Lower leg skin (tissue), 4 donors: ENCODE data around the gene FZR1. TPM values are rescaled to one million over a fixed set of nuclear protein-coding genes. Genes with fewer than 3 reads are reported as not detected.

ENCODE experiments used
- DNase-seq, 2 donors: peaks; one replicate each; pipeline ENCODE4 v3.0.0-alpha.2; 2019; ENCODE audit warnings: low spot score in 2 of 2
- H3K4me3 ChIP-seq: fragments of 200-600 bp; sonication (generic); 2 replicates; pipeline ENCODE4 v1.5.1; 2017; ENCODE audit warnings: mild to moderate bottlenecking, low read depth; ENCODE audit not compliant: poor library complexity, severe bottlenecking
- CTCF ChIP-seq, 3 donors: fragments of 450-650 bp; IDR thresholded peaks; one replicate each; pipeline ENCODE4 v1.5.1; 2016; ENCODE audit warnings: antibody characterized with exemption in 3 of 3, mild to moderate bottlenecking in 3 of 3, moderate library complexity in 2 of 3
- POLR2A ChIP-seq, 2 donors: fragments of 450-650 bp; IDR thresholded peaks; one replicate each; pipeline ENCODE4 v1.6.1; 2016 to 2017; ENCODE audit warnings: antibody characterized with exemption in 2 of 2, mild to moderate bottlenecking in 1 of 2, moderate library complexity in 1 of 2
- WGBS, 2 donors: methylation state at CpG; one replicate each; pipeline ENCODE4 v1.1.5; 2018; 5-methylcytosine and 5-hydroxymethylcytosine counted together
- intact Hi-C: fragments of 100-400 bp; cut with DNase I; formaldehyde crosslinking; loops from one replicate; pipeline ENCODE4 v1.15.0; 2023; ENCODE audit warnings: low total_unique reads
- total RNA-seq, 4 donors: library from RNA; depleted of rRNA; stranded (reverse); fragments of >200 nt; gene quantifications; one replicate each; pipeline ENCODE4 v1.1.0, GENCODE V29; 2016

The FZR1 gene
- total RNA-seq, 4 donors from 2014 or later: 50.9 to 63.3 (median 57.2) TPM

- no peak for DNase-seq
- H3K4me3 ChIP-seq: no peak overlapping the region
- WGBS, 2 donors: 80 to 82% methylated on average over 17 to 22 of the region's 23 CpGs
- intact Hi-C loops: no loop called here
- no peak for TF ChIP-seq POLR2A (IDR thresholded peaks at IDR 0.05)
- no peak for TF ChIP-seq CTCF (IDR thresholded peaks at IDR 0.05)
Observed at GRCh38 chr19:3513229-3514140, 7.4 kb downstream of the FZR1 start.

GRCh38 chr19:3514930-3515329, 8.8 kb downstream of the FZR1 start:
- TF ChIP-seq POLR2A (IDR thresholded peaks at IDR 0.05) (no peak), CTCF (IDR thresholded peaks at IDR 0.05) (no peak)
- WGBS, 2 donors: 78 to 91% methylated on average over 9 to 10 of the region's 12 CpGs
- no peak overlapping the region for H3K4me3 ChIP-seq
- DNase-seq: no peak
- intact Hi-C loops: no loop called here

DNA sequence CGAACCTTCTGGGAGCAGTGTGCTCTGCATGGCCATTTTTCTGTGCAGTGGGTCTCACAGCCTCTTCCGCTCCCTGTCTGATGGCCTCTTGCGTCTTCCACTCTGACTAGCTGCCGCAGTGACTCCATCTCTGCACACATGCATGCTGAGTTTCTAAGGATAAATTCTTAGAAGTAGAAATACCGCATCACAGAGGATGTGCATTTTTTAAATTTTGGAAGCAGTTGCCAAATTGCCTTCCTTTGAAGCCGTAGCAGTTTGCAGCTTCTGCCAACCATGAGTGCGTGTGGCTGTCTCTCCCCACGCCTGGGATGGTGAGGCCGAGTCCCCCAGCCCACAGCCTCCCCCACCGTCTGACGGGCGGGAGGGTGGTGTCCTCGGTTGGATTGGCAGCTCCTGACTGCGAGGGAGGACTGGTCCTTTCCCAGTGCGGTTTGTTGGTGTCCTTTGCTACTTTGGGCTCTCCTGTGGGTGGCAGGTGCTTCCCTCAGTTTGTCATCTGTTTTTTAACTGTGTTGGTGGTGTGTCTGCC, 9.8 kb downstream of the FZR1 start:
- H3K4me3 ChIP-seq: no peak overlapping the region
- TF ChIP-seq CTCF (IDR thresholded peaks at IDR 0.05) (no peak), POLR2A (IDR thresholded peaks at IDR 0.05) (no peak)
- intact Hi-C loops: no loop called here
- DNase-seq: no peak
- WGBS, 2 donors: 49 to 64% methylated on average over 15 of the region's 15 CpGs

- intact Hi-C loops: no loop called here
- no peak for DNase-seq
- WGBS, 2 donors: 58 to 73% methylated on average over 7 to 14 of the region's 15 CpGs
- H3K4me3 ChIP-seq: no peak overlapping the region
- TF ChIP-seq POLR2A (IDR thresholded peaks at IDR 0.05): no peak
- TF ChIP-seq CTCF (IDR thresholded peaks at IDR 0.05): no peak
Observed at GRCh38 chr19:3516675-3517207, 10.6 kb downstream of the FZR1 start.

DNA sequence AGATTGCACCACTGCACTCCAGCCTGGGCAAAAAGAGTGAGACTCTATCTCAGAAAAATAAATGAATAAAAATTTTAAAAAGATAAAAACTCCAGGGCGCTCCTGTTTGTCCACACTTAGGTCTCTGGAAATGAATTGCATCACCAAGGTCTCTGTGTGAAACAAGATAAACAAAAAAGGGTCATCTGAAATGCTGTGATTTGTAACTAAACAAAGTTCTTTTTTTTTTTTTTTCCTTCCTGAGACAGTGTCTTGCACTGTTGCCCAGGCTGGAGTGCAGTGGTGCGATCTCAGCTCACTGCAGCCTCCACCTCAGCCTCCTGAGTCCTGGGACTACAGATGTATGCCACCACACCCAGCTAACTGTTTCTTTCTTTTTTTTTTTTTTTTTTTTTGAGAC, 11.5 kb downstream of the FZR1 start:
- no peak for TF ChIP-seq POLR2A (IDR thresholded peaks at IDR 0.05)
- TF ChIP-seq CTCF (IDR thresholded peaks at IDR 0.05): no peak
- no peak overlapping the region for H3K4me3 ChIP-seq
- intact Hi-C loops: no loop called here
- WGBS, 2 donors: 95 to 96% methylated on average over 2 of the region's 2 CpGs
- no peak for DNase-seq
